Stimulated activated CD8-positive, alpha-beta memory T cell treated with anti-CD3 and anti-CD28 coated beads, Interleukin-4, amount 100 ng/mL, for 1 hour (primary cell): ENCODE measurements around the gene TLE4.
A peak's percentile ranks its signal among the peaks of the same experiment; 100 is the strongest.
"Not testable (repeated sequence)": the region's sequence is repeated elsewhere in the genome, so short reads cannot be mapped to it uniquely, and the experiment has no call there.

Experiments used
- DNase-seq, 2 donors: peaks; one replicate each; pipeline ENCODE4 v3.0.0-alpha.2; 2020; ENCODE audit warnings: low read depth in 2 of 2, low spot score in 1 of 2

Gene TLE4

GRCh38 chr9:79571309-79572031 is at the start of gene TLE4:
TSS of gene TLE4 (plus strand) at chr9:79571965. CDS start at chr9:79572791, 826 bp downstream.
- DNase-seq, result peak; percentile 99 to 100

- DNase-seq, result no peak
These were observed 49.0 kb upstream of the TLE4 start for GRCh38 chr9:79522793-79523192.

GRCh38 chr9:79524266-79524665 is 47.5 kb upstream of the TLE4 start:
- DNase-seq, result no peak

GRCh38 chr9:79526149-79526672 is 45.6 kb upstream of the TLE4 start:
- DNase-seq, result no peak

- no peak for DNase-seq
These were observed 36.2 kb upstream of the TLE4 start for GRCh38 chr9:79535534-79535933.

GRCh38 chr9:79537838-79538237 is 33.9 kb upstream of the TLE4 start:
- DNase-seq, result no peak

- no peak for DNase-seq
These were observed 28.8 kb upstream of the TLE4 start for GRCh38 chr9:79542735-79543620.

GRCh38 chr9:79544375-79544774 is 27.4 kb upstream of the TLE4 start:
- DNase-seq, result not testable (repeated sequence)

GRCh38 chr9:79551586-79551985 is 20.2 kb upstream of the TLE4 start:
- no peak for DNase-seq

GRCh38 chr9:79551994-79552393 is 19.8 kb upstream of the TLE4 start:
- DNase-seq, result no peak

GRCh38 chr9:79555474-79556089 is 16.2 kb upstream of the TLE4 start:
- no peak for DNase-seq

GRCh38 chr9:79559495-79560181 is 12.1 kb upstream of the TLE4 start:
- no peak for DNase-seq

- DNase-seq, result no peak
These were observed 8.9 kb upstream of the TLE4 start for GRCh38 chr9:79562749-79563386.

- no peak for DNase-seq
These were observed 7.7 kb upstream of the TLE4 start for GRCh38 chr9:79564105-79564504.

- no peak for DNase-seq
These were observed 6.5 kb upstream of the TLE4 start for GRCh38 chr9:79565245-79565644.

GRCh38 chr9:79567671-79568098 is 4.1 kb upstream of the TLE4 start:
- no peak for DNase-seq

GRCh38 chr9:79568337-79569101 is 3.2 kb upstream of the TLE4 start:
- DNase-seq, result no peak

GRCh38 chr9:79569814-79570447 is 1.8 kb upstream of the TLE4 start:
- no peak for DNase-seq
